Kidney (tissue), 14 donors: ENCODE measurements around the gene CRB3. TPM values are rescaled to one million over a fixed set of nuclear protein-coding genes. Genes with fewer than 3 reads are reported as not detected.
A peak's percentile ranks its signal among the peaks of the same experiment; 100 is the strongest.

Source experiments
- DNase-seq, 5 donors: peaks; one replicate each; pipeline ENCODE4 v3.0.0-alpha.2; 2013 to 2020
- FAIRE-seq: peaks from 2 replicates; lab custom pipeline; 2012; peaks lifted over from hg19 to GRCh38; lab: Jason Lieb, UNC
- H3K27ac ChIP-seq, 2 donors: one replicate each; pipeline ENCODE4 v1.7.0; 2013; ENCODE audit warnings: low read depth in 2 of 2, low read length in 2 of 2, inconsistent platforms in 1 of 2
- H3K27me3 ChIP-seq: one replicate; pipeline ENCODE4 v1.7.1; 2013; ENCODE audit warnings: low read length, inconsistent platforms; ENCODE audit not compliant: control insufficient read depth, insufficient read depth
- H3K36me3 ChIP-seq, 3 donors: one replicate each; pipeline versions ENCODE4 v1.7.0 to v1.7.1; 2013; ENCODE audit warnings: low read length in 3 of 3, control low read depth in 1 of 3, inconsistent platforms in 1 of 3; ENCODE audit not compliant: insufficient read depth in 3 of 3, control insufficient read depth in 2 of 3
- H3K4me1 ChIP-seq, 3 donors: one replicate each; pipeline versions ENCODE4 v1.7.0 to v1.7.1; 2013; ENCODE audit warnings: low read length in 3 of 3, inconsistent platforms in 1 of 3, low read depth in 1 of 3; ENCODE audit not compliant: control insufficient read depth in 2 of 3, insufficient read depth in 2 of 3
- H3K4me3 ChIP-seq, 3 donors: one replicate each; pipeline versions ENCODE4 v1.7.0 to v1.8.1; 2013; ENCODE audit warnings: low read length in 3 of 3, control low read depth in 1 of 3, inconsistent platforms in 1 of 3
- H3K9ac ChIP-seq, 3 donors: one replicate each; pipeline versions ENCODE4 v1.7.0 to v1.7.1; 2013; ENCODE audit warnings: low read length in 3 of 3, control low read depth in 1 of 3, inconsistent platforms in 1 of 3
- H3K9me3 ChIP-seq, 3 donors: one replicate each; pipeline versions ENCODE4 v1.7.0 to v1.7.1; 2013; ENCODE audit warnings: low read length in 3 of 3, control low read depth in 1 of 3, inconsistent platforms in 1 of 3; ENCODE audit not compliant: control insufficient read depth in 2 of 3, insufficient read depth in 1 of 3
- intact Hi-C: fragments of 100-400 bp; cut with DNase I; formaldehyde crosslinking; loops from one replicate; pipeline ENCODE4 v1.11.1; 2022
- polyA plus RNA-seq: library from polyadenylated mRNA; stranded (reverse); fragments of 350-450 nt; fragmentation: Illumina TruSeq; extraction: RNeasy Lipid Tissue Mini Kit (QIAGEN cat#74804); gene quantifications from one replicate; pipeline ENCODE4 v1.2.3, GENCODE V29; 2014; ENCODE audit warnings: low read depth, low replicate concordance; ENCODE audit not compliant: insufficient read depth
- total RNA-seq: library from RNA; stranded (reverse); fragmentation: NEBNext Ultra II Directional; extraction: Animal tissue kit (Norgen Biotek cat#: 25700); gene quantifications from one replicate; pipeline ENCODE4 v1.2.1, GENCODE V29; 2021
- TF ChIP-seq, protein P1 (sequence below): IDR thresholded peaks from 3 replicates; pipeline ENCODE4 v1.5.1; 2012; ENCODE audit warnings: mild to moderate bottlenecking, moderate library complexity, borderline replicate concordance; ENCODE audit not compliant: insufficient read depth; ENCODE audit errors: extremely low read depth
- donor health status: control.
- donor health status: control.
- donor health status: control.
- donor health status: control.
- donor health status: control.
- donor health status: DM: yes; HTN: yes; CAD: no.
- donor health status: Normal renal cell carcinoma (clear cell type).

The CRB3 gene
- total and polyA plus RNA-seq, 2 donors from 2014 or later, result 51.9 to 58.2 TPM

DNA sequence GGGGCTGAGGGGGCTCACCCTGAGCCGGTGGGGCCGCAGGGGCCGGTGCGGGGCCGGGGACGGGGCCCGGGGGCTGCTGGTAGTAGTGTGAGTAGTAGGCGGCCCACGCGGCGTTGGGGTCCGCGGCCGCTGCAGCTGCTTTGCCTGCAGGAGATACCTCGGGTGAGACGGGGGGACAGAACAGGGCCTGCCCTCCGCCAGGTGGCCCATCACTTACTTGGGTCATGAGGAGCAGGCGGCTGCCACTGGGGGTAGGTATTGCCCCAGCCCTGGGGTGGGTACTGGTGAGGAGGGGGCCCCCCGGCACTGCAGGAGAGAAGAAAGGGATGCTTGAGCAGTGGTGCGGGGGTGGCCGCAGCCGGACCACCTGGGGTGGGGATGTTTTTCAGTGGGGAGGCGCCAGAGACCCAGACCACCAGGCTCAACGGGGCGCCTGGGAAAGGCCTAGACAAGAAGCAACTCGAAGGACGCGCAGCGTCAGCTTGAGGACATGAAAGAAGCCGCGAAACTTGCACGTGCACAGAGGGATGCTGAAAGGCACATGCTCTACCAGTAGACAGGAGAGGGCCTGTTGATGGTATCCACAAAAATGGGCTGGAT is 48.4 kb upstream of the CRB3 start:
- Histone ChIP-seq H3K9me3 (no peaks in the 10 kb centered on the region), H3K36me3 (peaks cover 5 to 53% (median 24%) of the 10 kb centered on the region in 3 donors), H3K4me1 (peaks cover 0 to 6% (median 0%) of the 10 kb centered on the region in 3 donors), H3K4me3 (no peak overlapping the region), H3K27me3 (no peaks in the 10 kb centered on the region), H3K9ac (no peak overlapping the region), H3K27ac (no peak overlapping the region)
- intact Hi-C loops, result no loop called here
- no peak for DNase-seq
- FAIRE-seq, result no peak
- TF ChIP-seq, protein P1, sequence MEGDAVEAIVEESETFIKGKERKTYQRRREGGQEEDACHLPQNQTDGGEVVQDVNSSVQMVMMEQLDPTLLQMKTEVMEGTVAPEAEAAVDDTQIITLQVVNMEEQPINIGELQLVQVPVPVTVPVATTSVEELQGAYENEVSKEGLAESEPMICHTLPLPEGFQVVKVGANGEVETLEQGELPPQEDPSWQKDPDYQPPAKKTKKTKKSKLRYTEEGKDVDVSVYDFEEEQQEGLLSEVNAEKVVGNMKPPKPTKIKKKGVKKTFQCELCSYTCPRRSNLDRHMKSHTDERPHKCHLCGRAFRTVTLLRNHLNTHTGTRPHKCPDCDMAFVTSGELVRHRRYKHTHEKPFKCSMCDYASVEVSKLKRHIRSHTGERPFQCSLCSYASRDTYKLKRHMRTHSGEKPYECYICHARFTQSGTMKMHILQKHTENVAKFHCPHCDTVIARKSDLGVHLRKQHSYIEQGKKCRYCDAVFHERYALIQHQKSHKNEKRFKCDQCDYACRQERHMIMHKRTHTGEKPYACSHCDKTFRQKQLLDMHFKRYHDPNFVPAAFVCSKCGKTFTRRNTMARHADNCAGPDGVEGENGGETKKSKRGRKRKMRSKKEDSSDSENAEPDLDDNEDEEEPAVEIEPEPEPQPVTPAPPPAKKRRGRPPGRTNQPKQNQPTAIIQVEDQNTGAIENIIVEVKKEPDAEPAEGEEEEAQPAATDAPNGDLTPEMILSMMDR, result no peak

DNA sequence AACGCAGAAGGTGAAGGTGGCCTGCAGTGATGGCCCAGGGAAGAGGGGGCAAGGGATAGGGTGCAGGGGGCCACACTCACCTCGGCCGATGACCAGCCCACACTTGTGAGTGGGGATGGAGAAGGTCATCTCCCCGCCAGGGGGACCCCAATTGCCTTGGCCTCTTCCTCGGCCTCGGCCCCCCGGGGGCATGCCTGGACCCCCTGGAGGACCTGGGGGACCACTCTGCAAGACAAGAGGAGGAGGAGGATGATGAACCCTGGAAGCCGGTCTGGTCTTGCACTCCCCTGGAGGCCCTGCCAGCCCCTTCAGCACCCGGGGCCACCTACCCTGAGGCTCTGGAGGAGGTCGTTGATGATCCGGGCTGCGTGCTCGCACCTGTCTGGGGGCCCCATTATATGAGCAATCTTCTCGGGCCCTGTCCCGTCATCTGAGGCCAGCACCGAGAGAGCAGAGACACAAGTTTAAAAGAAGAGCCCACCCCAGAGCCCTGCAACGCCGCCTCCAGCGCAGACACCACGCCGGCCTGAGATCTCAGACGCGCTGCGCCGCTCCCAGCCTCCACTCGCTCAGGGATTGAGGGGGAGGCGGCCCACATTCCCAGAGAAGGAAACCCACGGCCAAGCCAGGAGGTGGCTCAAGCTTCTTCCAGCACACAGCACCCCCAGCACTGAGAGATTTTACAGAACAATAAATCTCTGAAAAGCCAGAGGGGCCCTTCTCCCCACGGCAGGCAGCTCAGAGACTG is 47.2 kb upstream of the CRB3 start:
- FAIRE-seq, result no peak
- no peak for DNase-seq
- H3K27ac ChIP-seq, result no peak overlapping the region
- H3K9me3 ChIP-seq, result no peaks in the 10 kb centered on the region
- intact Hi-C loops, result no loop called here
- peaks cover 0 to 8% (median 1%) of the 10 kb centered on the region in 3 donors for H3K4me1 ChIP-seq
- TF ChIP-seq, protein P1, result no peak
- H3K9ac ChIP-seq, result no peak overlapping the region
- H3K4me3 ChIP-seq, result no peak overlapping the region
- no peaks in the 10 kb centered on the region for H3K27me3 ChIP-seq
- peaks cover 7 to 64% (median 27%) of the 10 kb centered on the region in 3 donors for H3K36me3 ChIP-seq

DNA sequence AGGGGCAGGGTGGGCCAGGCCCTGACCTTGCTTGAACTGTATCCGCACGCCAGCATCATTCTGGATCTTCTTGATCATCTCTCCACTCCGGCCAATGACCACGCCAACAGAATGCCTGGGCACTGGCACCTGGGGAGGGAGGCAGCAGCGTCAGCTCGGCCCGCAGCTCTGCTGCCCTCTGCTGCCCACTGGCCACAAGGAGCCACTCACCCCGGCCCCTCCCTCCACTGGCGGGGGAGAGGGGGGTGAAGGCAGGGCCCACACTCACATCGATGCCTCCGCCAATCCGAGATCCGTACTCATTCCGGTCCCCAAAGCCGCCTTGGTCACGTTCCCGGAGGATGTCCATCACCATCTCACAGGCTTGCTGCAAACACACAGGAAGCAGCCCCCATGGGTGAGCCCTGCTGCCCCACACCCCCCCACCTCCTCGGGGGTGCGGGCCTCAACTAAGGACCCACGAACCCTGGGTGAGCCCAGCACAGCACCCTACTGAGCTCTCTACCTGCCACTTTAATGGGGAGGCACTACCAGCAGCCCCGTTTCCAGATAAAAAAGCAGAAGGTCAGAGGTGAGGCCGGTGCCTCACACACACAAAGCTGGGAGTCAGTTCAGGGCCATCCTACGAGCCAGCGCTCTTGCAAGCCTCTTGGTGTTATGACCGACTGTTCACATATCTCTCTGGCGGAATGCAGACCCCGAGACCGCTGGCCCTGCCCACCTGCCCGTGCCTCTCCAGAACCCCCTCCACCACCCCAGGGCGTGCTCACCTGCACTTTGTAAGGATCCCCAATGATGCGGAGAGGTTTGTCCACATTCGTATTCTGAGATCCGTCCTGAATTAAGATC is 46.1 kb upstream of the CRB3 start:
- Histone ChIP-seq H3K27ac (no peak overlapping the region), H3K9me3 (no peaks in the 10 kb centered on the region), H3K9ac (no peak overlapping the region), H3K4me1 (peaks cover 0 to 10% (median 3%) of the 10 kb centered on the region in 3 donors), H3K4me3 (no peak overlapping the region), H3K36me3 (peaks cover 7 to 67% (median 27%) of the 10 kb centered on the region in 3 donors), H3K27me3 (no peaks in the 10 kb centered on the region)
- TF ChIP-seq, protein P1, result peak; percentile 29
- intact Hi-C loops, result no loop called here
- no peak for FAIRE-seq
- DNase-seq, result peak in 1 of 5 donors; percentile 43
